Keratinocyte (primary cell): Measurements from ENCODE around the gene CDKAL1.

Experiments used
- EZH2 ChIP-seq: IDR thresholded peaks from one replicate; pipeline ENCODE4 v1.6.1; 2012; ENCODE audit warnings: inconsistent platforms, mild to moderate bottlenecking, low read length, moderate library complexity
- TF ChIP-seq, protein P1 (sequence below), 3 experiments: IDR thresholded peaks in 1 of 3; conservative IDR thresholded peaks in 1 of 3; optimal IDR thresholded peaks in 1 of 3; 2 replicates in 2 of 3; 3 replicates in 1 of 3; pipeline versions ENCODE3 to v1.5.1; 2011; ENCODE audit warnings: low read length in 3 of 3, mild to moderate bottlenecking in 3 of 3, moderate library complexity in 2 of 3, control low read depth in 1 of 3, inconsistent platforms in 1 of 3; ENCODE audit not compliant: insufficient read depth in 2 of 3; ENCODE audit errors: extremely low read depth in 1 of 3

DNA sequence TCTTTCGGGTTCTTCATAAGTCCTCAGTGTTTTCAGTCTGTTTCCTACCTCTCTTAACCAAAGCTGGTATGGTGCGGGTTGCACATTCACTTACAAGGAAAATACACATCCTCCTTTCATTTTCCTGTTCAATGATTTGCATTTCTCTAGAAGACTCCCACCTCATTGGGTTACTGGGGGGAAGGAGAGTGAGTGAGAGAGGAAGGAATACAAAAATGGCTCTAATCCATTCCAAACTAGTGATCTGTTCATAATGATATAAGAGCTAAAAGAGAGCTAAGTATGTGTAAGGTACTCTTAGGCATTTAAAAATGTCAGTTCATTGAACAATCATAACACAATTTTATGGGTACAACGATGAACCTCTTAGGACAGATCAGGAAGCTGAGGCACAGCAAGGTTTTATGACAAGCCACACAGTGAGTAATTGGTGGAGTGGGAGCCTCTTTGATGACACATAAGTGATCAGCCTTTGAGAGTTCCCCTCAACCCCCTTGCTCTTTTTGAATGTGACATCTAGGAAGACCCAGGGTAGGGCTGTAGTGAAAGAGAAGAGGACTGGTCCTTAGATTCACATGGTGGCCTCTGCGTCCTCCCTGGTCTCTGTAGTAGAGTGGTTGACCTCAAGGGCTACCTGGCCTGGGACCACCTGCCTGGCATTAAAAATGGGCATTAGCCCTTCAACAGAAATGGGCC lies 730.9 kb downstream of the CDKAL1 start:
- TF ChIP-seq, protein P1, sequence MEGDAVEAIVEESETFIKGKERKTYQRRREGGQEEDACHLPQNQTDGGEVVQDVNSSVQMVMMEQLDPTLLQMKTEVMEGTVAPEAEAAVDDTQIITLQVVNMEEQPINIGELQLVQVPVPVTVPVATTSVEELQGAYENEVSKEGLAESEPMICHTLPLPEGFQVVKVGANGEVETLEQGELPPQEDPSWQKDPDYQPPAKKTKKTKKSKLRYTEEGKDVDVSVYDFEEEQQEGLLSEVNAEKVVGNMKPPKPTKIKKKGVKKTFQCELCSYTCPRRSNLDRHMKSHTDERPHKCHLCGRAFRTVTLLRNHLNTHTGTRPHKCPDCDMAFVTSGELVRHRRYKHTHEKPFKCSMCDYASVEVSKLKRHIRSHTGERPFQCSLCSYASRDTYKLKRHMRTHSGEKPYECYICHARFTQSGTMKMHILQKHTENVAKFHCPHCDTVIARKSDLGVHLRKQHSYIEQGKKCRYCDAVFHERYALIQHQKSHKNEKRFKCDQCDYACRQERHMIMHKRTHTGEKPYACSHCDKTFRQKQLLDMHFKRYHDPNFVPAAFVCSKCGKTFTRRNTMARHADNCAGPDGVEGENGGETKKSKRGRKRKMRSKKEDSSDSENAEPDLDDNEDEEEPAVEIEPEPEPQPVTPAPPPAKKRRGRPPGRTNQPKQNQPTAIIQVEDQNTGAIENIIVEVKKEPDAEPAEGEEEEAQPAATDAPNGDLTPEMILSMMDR (optimal IDR thresholded peaks at IDR 0.05 in 1 of 3, IDR thresholded peaks at IDR 0.05 in 1 of 3, conservative IDR thresholded peaks at IDR 0.05 in 1 of 3; ENCODE audit: extremely low read depth in 1 of 3, insufficient read depth in 2 of 3, low read length in 3 of 3): no peak
- no peak for TF ChIP-seq EZH2
